ENCODE data around the gene CPN2.

Gene CPN2

GRCh38 chr3:194330160-194330559 lies 21.0 kb downstream of the CPN2 start:
- no peak for DNase-seq (ENCODE audit: low read depth in 3 of 3, low spot score in 1 of 3)

DNA sequence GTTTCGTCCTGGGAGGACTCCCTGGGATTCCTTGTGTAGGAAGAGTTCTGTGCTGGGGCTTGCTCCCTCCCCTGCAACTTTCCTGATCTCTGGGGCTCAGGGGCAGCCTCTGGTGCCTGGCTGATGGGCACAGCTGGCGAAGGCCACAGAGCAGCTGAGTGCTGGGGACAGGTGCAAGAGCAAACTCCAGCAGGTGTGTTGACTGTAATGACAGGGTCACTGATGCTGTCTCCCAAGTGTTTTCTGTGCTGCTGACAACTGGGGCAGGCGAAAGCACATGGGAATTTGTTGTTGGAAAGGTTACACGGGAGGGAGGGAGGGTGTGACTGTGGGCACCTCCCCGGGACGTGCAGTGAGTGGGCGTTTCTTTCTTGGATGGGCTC lies 21.6 kb downstream of the CPN2 start:
- DNase-seq (ENCODE audit: low read depth in 3 of 3, low spot score in 1 of 3) = no peak

- no peak for DNase-seq (ENCODE audit: low read depth in 3 of 3, low spot score in 1 of 3)
Observed at GRCh38 chr3:194328942-194329582, 22.1 kb downstream of the CPN2 start.

GRCh38 chr3:194328053-194328657 lies 23.0 kb downstream of the CPN2 start:
- DNase-seq (ENCODE audit: low read depth in 3 of 3, low spot score in 1 of 3) = no peak

DNA sequence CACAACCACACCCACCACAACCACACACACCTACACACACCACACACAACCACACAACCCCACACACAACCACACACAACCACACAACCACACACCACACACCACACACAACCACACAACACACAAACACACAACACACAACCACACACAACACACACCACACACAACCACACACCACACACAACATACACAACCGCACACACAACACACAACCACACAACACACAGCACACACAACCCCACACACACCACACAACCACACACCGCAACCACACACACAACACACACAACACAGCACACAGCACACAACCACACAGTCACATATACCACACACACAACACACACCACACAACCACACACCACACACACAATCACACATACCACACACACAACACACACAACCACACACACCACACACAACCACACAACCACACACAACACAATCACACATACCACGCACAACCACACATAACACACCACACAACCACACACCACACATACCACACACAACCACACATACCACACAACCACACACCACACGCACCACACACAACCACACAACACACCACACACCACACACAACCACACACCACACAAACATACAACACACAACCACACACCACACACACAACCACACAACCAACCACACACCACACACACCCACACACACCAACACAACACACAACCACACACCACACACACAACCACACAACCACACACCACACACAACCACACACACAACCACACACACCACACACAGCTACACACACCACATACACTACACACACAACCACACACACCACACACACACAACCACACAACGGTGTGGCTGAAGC lies 23.7 kb downstream of the CPN2 start:
- no peak for DNase-seq (ENCODE audit: low read depth in 3 of 3, low spot score in 1 of 3)

GRCh38 chr3:194326968-194327217 lies 24.2 kb downstream of the CPN2 start:
- DNase-seq (ENCODE audit: low read depth in 3 of 3, low spot score in 1 of 3) = no peak

GRCh38 chr3:194326192-194326967 lies 24.7 kb downstream of the CPN2 start:
- DNase-seq (ENCODE audit: low read depth in 3 of 3, low spot score in 1 of 3) = no peak

DNA sequence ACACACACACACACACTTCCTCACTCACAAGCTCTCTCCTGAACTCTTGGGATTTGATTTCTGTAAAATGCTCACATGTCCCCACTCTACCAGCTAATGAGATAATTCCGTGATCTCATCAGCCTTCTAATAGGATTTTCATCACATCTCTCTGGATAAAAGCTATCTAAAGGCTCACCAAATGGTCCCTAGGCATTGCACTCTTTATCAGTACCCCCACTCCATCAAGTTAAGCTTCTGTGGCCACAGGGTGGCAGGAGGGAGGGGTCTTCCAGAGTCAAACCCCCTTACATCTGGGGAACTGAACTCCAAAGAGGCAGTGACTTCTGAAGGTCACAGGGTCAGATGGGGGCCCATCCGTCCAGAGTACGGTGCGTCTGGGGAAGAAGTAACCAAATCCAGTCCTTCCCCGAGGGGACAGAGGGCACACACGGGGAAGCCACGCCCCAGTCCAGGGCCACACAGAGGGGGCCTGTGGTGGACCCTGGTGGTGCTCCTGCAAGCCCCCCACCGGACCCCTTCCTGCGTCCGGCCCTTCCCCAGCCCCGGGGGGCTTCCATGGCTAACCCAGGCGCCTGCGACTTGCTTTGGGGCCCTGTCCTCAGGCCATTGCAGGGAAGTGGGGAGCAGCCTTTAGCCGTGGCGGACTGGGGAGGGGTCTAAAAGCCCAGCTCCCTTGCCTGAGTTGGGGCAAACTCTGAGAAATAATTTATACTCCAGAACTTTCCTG lies 25.5 kb downstream of the CPN2 start:
- no peak for DNase-seq (ENCODE audit: low read depth in 3 of 3, low spot score in 1 of 3)

DNA sequence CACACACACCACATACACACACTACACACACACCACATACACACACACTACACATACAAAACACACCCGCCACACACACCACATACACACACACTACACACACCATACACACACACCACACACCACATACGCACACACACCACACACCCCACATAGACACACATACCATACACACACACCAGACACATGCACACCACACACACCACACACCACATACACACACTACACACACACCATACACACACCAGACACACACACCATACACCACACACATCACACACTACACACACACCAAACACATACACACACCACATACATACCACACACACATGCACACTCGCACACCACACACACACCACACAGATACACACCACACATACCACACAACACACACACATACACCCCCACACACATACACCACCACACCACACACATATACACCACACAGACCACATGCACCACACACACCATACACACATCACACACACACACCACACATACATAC lies 26.3 kb downstream of the CPN2 start:
- no peak for DNase-seq (ENCODE audit: low read depth in 3 of 3, low spot score in 1 of 3)

DNA sequence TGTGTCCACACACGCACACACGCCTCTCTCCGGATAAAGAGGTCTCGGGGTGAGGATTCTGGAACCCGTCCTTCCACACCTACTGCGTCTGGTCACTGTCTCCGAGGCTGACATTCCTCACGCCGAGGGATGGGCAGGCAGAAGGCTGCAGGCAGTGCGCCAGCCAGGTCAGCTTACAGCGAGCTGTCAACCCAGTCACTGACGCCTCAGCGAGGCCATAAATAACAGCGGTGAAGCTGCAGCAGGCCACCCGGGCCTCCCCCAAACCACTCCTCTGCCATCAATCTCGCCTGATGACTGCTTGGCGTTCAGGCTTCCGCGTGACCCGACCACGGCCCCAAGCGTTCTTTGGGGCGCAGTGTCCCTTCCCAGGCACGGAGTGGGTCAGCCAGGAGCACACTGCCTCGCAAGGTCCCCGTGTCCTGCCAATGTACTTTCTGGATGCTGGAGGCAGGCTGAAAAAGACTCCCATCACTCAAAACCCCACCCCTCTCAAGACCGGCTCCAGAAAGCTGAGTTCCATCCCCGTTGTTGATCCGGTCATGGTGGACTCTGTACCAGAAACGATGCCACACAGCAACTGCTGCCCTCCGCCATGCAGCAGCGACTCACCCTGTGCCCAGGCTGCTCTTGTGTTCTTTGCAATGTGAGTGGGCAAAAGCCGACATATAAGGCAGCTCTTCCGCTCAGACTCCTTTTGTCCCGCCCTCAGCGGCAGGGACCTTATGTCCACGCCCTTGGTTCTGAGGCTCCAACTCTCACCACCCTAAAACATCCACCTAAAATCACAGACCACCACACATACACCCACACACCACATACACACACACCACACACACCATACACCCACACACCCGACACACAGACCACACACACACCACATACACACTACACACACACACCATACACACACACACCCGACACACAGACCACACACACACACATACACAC lies 27.1 kb downstream of the CPN2 start:
- DNase-seq (ENCODE audit: low read depth in 3 of 3, low spot score in 1 of 3) = no peak

- DNase-seq (ENCODE audit: low read depth in 3 of 3, low spot score in 1 of 3) = no peak
Observed at GRCh38 chr3:194322678-194323211, 28.4 kb downstream of the CPN2 start.

- DNase-seq (ENCODE audit: low read depth in 3 of 3, low spot score in 1 of 3) = no peak
Observed at GRCh38 chr3:194321693-194322640, 29.2 kb downstream of the CPN2 start.

DNA sequence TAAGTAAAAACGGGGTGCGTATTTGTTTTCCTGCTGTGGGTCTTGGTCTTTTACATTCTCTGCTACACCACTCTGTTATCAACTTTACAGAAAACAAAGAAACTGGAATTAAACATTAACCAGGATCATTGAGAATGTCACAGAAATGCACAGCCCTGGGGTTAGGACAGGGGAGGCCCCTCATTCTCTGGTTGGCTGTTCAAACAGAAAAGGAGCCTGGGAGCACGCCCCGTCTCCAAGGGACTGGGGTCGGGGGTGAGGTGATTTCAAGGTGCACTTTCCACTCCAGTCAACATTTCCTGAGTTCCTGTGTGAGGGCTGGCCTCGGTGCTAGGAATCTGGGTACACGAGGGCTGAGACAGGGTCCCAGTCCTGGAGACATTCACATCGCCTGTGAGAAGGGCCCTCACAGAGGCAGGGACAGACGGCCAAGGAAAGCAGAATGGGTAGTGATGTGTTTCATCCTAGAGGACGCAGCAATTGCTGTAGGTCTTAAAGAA lies 30.3 kb downstream of the CPN2 start:
- DNase-seq (ENCODE audit: low read depth in 3 of 3, low spot score in 1 of 3) = no peak

GRCh38 chr3:194320100-194320499 lies 31.0 kb downstream of the CPN2 start:
- no peak for DNase-seq (ENCODE audit: low read depth in 3 of 3, low spot score in 1 of 3)

- DNase-seq (ENCODE audit: low read depth in 3 of 3, low spot score in 1 of 3) = no peak
Observed at GRCh38 chr3:194318511-194319161, 32.5 kb downstream of the CPN2 start.

GRCh38 chr3:194316918-194317317 lies 34.2 kb downstream of the CPN2 start:
- no peak for DNase-seq (ENCODE audit: low read depth in 3 of 3, low spot score in 1 of 3)

- DNase-seq (ENCODE audit: low read depth in 3 of 3, low spot score in 1 of 3) = no peak
Observed at GRCh38 chr3:194315965-194316361, 35.2 kb downstream of the CPN2 start.
